ENCODE measurements around the gene CBS.
"Not testable (repeated sequence)": the region's sequence is repeated elsewhere in the genome, so short reads cannot be mapped to it uniquely, and the experiment has no call there.

CBS gene

DNA sequence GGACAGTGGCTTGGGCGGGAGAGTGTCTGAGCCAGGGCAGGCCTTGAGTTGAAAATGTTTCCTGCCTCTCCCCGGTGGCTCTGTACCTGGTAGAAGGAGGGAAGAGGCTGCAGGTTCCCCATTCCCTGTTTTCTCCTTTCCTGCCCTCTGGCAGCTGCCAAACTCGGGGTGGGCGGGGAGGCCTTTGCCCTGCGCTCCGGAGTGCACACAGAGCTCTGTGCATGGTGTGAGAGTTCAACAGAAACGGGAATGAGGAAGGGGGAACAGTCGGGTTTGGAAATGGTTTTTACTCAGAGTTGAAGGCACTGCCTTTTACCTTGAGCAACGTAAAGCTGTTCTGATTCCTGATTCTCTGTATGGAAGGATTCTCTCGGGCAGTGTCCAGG lies 37.0 kb downstream of the CBS start:
- H3K9me3 ChIP-seq (ENCODE audit: insufficient read depth, low read length, severe bottlenecking); H4K20me1 ChIP-seq (ENCODE audit: insufficient read depth, low read length): not testable (repeated sequence)

GRCh38 chr21:43037918-43038658 lies 37.5 kb downstream of the CBS start:
- H2AFZ ChIP-seq (ENCODE audit: low read depth, low read length); H3K9ac ChIP-seq (ENCODE audit: low read depth, low read length); ATAC-seq (ENCODE audit: insufficient read depth, low read depth); H3K4me3 ChIP-seq (ENCODE audit: low read depth in 1 of 2, low read length in 2 of 2); H3K4me2 ChIP-seq (ENCODE audit: insufficient read depth, low read length); H3K79me2 ChIP-seq (ENCODE audit: insufficient read depth, low read length); H3K36me3 ChIP-seq (ENCODE audit: insufficient read depth, low read length); H3K9me3 ChIP-seq (ENCODE audit: insufficient read depth, low read length, severe bottlenecking); DNase-seq; H3K4me1 ChIP-seq (ENCODE audit: insufficient read depth, low read length); H3K27ac ChIP-seq (ENCODE audit: low read length); H3K27me3 ChIP-seq (ENCODE audit: insufficient read depth, low read length, poor library complexity); H4K20me1 ChIP-seq (ENCODE audit: insufficient read depth, low read length): not testable (repeated sequence)

More for the DNA sequence above, 37.0 kb downstream of the CBS start:
- not testable (repeated sequence) for H3K27ac ChIP-seq (ENCODE audit: low read length); DNase-seq; H3K4me2 ChIP-seq (ENCODE audit: insufficient read depth, low read length); H3K9ac ChIP-seq (ENCODE audit: low read depth, low read length); H3K36me3 ChIP-seq (ENCODE audit: insufficient read depth, low read length); H3K79me2 ChIP-seq (ENCODE audit: insufficient read depth, low read length); H3K27me3 ChIP-seq (ENCODE audit: insufficient read depth, low read length, poor library complexity); H3K4me3 ChIP-seq (ENCODE audit: low read depth in 1 of 2, low read length in 2 of 2); H3K4me1 ChIP-seq (ENCODE audit: insufficient read depth, low read length); ATAC-seq (ENCODE audit: insufficient read depth, low read depth); H2AFZ ChIP-seq (ENCODE audit: low read depth, low read length)

- H3K4me2 ChIP-seq (ENCODE audit: insufficient read depth, low read length); H3K27me3 ChIP-seq (ENCODE audit: insufficient read depth, low read length, poor library complexity); H3K9me3 ChIP-seq (ENCODE audit: insufficient read depth, low read length, severe bottlenecking); H3K36me3 ChIP-seq (ENCODE audit: insufficient read depth, low read length); H2AFZ ChIP-seq (ENCODE audit: low read depth, low read length); H3K9ac ChIP-seq (ENCODE audit: low read depth, low read length); H3K27ac ChIP-seq (ENCODE audit: low read length); DNase-seq; H3K79me2 ChIP-seq (ENCODE audit: insufficient read depth, low read length); H3K4me3 ChIP-seq (ENCODE audit: low read depth in 1 of 2, low read length in 2 of 2); ATAC-seq (ENCODE audit: insufficient read depth, low read depth); H3K4me1 ChIP-seq (ENCODE audit: insufficient read depth, low read length); H4K20me1 ChIP-seq (ENCODE audit: insufficient read depth, low read length): not testable (repeated sequence)
Measured at GRCh38 chr21:43036889-43037288, 38.7 kb downstream of the CBS start.

- Histone ChIP-seq H3K9me3 (ENCODE audit: insufficient read depth, low read length, severe bottlenecking) (no peaks in the 10 kb centered on the region), H3K9ac (ENCODE audit: low read depth, low read length) (no peak overlapping the region), H2AFZ (ENCODE audit: low read depth, low read length) (no peak overlapping the region), H3K4me2 (ENCODE audit: insufficient read depth, low read length) (no peak overlapping the region), H4K20me1 (ENCODE audit: insufficient read depth, low read length) (no peaks in the 10 kb centered on the region), H3K4me3 (ENCODE audit: low read depth in 1 of 2, low read length in 2 of 2) (no peak overlapping the region), H3K27me3 (ENCODE audit: insufficient read depth, low read length, poor library complexity) (no peaks in the 10 kb centered on the region), H3K4me1 (ENCODE audit: insufficient read depth, low read length) (no peaks in the 10 kb centered on the region), H3K79me2 (ENCODE audit: insufficient read depth, low read length) (no peaks in the 10 kb centered on the region), H3K27ac (ENCODE audit: low read length) (no peak overlapping the region), H3K36me3 (ENCODE audit: insufficient read depth, low read length) (peaks cover 28% of the 10 kb centered on the region)
- TF ChIP-seq EZH2 (IDR thresholded peaks at IDR 0.05; ENCODE audit: borderline replicate concordance, low read depth, low read length, severe bottlenecking) (no peak), CTCF (IDR thresholded peaks at IDR 0.05; ENCODE audit: borderline replicate concordance, extremely low read depth, low read length, poor library complexity, severe bottlenecking) (no peak)
- no peak for ATAC-seq (ENCODE audit: insufficient read depth, low read depth)
- DNase-seq: no peak
Measured at GRCh38 chr21:43034826-43035225, 40.8 kb downstream of the CBS start.

GRCh38 chr21:43034101-43034500 lies 41.5 kb downstream of the CBS start:
- H3K9me3 ChIP-seq (ENCODE audit: insufficient read depth, low read length, severe bottlenecking): no peaks in the 10 kb centered on the region
- H3K79me2 ChIP-seq (ENCODE audit: insufficient read depth, low read length): no peaks in the 10 kb centered on the region
- H3K27me3 ChIP-seq (ENCODE audit: insufficient read depth, low read length, poor library complexity): no peaks in the 10 kb centered on the region
- no peak overlapping the region for H3K27ac ChIP-seq (ENCODE audit: low read length)
- TF ChIP-seq EZH2 (IDR thresholded peaks at IDR 0.05; ENCODE audit: borderline replicate concordance, low read depth, low read length, severe bottlenecking) (no peak), CTCF (IDR thresholded peaks at IDR 0.05; ENCODE audit: borderline replicate concordance, extremely low read depth, low read length, poor library complexity, severe bottlenecking) (no peak)
- no peak overlapping the region for H3K4me2 ChIP-seq (ENCODE audit: insufficient read depth, low read length)
- DNase-seq (no peak), ATAC-seq (ENCODE audit: insufficient read depth, low read depth) (no peak)
- no peak overlapping the region for H2AFZ ChIP-seq (ENCODE audit: low read depth, low read length)
- H4K20me1 ChIP-seq (ENCODE audit: insufficient read depth, low read length): no peaks in the 10 kb centered on the region
- no peaks in the 10 kb centered on the region for H3K4me1 ChIP-seq (ENCODE audit: insufficient read depth, low read length)
- no peak overlapping the region for H3K9ac ChIP-seq (ENCODE audit: low read depth, low read length)
- peaks cover 32% of the 10 kb centered on the region for H3K36me3 ChIP-seq (ENCODE audit: insufficient read depth, low read length)
- H3K4me3 ChIP-seq (ENCODE audit: low read depth in 1 of 2, low read length in 2 of 2): no peak overlapping the region
